IPS-15b (cell line): Measurements from ENCODE around the gene CD151.

ENCODE experiments used
- H3K27me3 ChIP-seq: one replicate; pipeline ENCODE4 v1.6.1; 2013; ENCODE audit warnings: low read length; ENCODE audit not compliant: control insufficient read depth, insufficient read depth
- H3K36me3 ChIP-seq: one replicate; pipeline ENCODE4 v1.6.1; 2013; ENCODE audit warnings: low read length; ENCODE audit not compliant: control insufficient read depth, insufficient read depth
- H3K4me1 ChIP-seq: one replicate; pipeline ENCODE4 v1.6.1; 2013; ENCODE audit warnings: mild to moderate bottlenecking, low read length; ENCODE audit not compliant: control insufficient read depth, insufficient read depth
- H3K4me3 ChIP-seq: one replicate; pipeline ENCODE4 v1.5.1; 2013; ENCODE audit warnings: low read depth, low read length
- H3K9ac ChIP-seq: one replicate; pipeline ENCODE4 v1.6.1; 2013; ENCODE audit warnings: low read depth, mild to moderate bottlenecking, low read length
- H3K9me3 ChIP-seq: one replicate; pipeline ENCODE4 v1.6.1; 2013; ENCODE audit warnings: mild to moderate bottlenecking, low read length; ENCODE audit not compliant: control insufficient read depth, insufficient read depth

Gene CD151

GRCh38 chr11:853682-854448, 21.1 kb downstream of the CD151 start:
- Histone ChIP-seq H3K27me3 (no peaks in the 10 kb centered on the region), H3K36me3 (peaks cover 14% of the 10 kb centered on the region), H3K9me3 (no peaks in the 10 kb centered on the region), H3K4me1 (peaks cover 3% of the 10 kb centered on the region), H3K4me3 (no peak overlapping the region), H3K9ac (no peak overlapping the region)

DNA sequence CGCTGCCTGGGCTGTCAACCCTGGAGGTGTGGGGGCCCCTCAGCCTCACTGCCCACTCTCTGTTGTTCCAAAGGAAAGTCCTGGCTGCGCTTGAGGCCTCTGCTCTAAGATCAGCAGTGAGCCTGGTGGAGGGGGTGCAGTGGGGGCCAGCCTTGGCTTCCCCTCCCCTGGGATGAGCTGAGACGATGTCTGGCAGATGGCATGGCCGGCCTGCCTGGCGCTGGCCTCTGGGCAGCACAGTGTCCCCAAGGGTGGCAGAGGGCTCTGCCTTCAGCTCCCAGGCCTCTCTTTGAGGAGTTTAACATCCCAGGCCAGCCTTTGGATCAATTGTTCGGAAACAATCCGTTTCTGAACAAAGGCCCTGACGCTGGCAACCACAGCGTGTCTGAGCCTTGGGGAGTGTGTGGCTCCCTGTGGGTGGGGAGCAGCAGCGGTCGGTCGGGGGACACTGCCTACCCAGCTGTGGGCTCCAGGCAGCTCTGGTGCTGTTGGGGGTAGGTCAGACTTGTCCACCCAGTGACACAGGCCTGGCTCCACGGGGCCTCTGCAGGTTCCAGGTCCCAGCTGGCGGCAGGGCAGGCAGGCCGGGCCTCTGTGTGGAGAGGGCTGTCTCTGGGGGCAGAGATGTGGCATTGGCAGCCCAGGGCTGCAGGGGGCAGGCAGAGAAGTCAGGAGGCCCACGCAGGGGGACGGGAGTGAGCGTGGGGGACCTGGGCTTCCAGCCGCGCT, 22.0 kb downstream of the CD151 start:
- Histone ChIP-seq H3K27me3 (no peaks in the 10 kb centered on the region), H3K36me3 (peaks cover 18% of the 10 kb centered on the region), H3K9me3 (no peaks in the 10 kb centered on the region), H3K9ac (no peak overlapping the region), H3K4me1 (peaks cover 3% of the 10 kb centered on the region), H3K4me3 (no peak overlapping the region)

DNA sequence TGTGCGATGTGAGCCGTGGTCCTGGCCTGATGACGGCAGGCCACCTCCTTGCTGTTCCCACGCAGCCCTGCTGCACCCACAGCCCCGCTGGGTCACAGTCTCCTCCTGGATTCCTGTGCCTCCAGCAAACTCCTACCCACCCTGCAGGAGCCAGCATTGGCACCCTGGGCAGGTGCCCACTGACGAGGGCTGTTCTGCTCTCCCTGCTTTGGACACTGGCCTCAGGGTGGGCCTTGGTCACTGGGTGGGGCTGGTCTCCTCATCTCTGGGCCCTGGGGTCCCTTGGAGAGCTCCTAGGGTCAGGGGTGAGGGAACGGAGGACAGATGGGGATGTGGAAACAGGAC, 22.6 kb downstream of the CD151 start:
- no peaks in the 10 kb centered on the region for H3K27me3 ChIP-seq
- H3K4me3 ChIP-seq, result no peak overlapping the region
- H3K36me3 ChIP-seq, result peaks cover 19% of the 10 kb centered on the region
- peaks cover 3% of the 10 kb centered on the region for H3K4me1 ChIP-seq
- no peaks in the 10 kb centered on the region for H3K9me3 ChIP-seq
- no peak overlapping the region for H3K9ac ChIP-seq

DNA sequence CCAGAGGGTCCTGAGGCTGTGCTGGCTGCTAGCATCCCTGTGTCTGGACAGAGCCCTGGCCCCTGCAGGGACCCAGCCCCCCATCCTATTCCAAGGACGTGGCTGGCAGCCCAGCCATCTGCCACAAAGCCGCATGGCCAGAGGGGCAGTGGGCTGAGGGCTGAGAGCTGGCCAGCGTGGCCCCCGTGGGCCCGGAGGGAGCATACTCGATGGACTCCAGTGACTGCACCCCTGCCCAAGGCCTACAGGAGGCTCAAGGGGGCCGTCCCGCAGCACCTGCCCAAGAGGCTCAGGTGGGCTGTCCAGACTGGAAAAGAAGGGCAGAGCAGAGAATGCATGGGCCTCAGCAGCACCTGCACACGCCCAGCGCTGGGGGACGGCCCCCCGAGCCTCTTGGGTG, 23.0 kb downstream of the CD151 start:
- Histone ChIP-seq H3K4me3 (no peak overlapping the region), H3K27me3 (no peaks in the 10 kb centered on the region), H3K9me3 (no peaks in the 10 kb centered on the region), H3K36me3 (peaks cover 19% of the 10 kb centered on the region), H3K9ac (no peak overlapping the region), H3K4me1 (peaks cover 3% of the 10 kb centered on the region)

GRCh38 chr11:856397-856796, 23.6 kb downstream of the CD151 start:
- Histone ChIP-seq H3K9me3 (no peaks in the 10 kb centered on the region), H3K4me3 (no peak overlapping the region), H3K36me3 (peaks cover 19% of the 10 kb centered on the region), H3K27me3 (no peaks in the 10 kb centered on the region), H3K9ac (no peak overlapping the region), H3K4me1 (no peaks in the 10 kb centered on the region)

GRCh38 chr11:858053-858761, 25.5 kb downstream of the CD151 start:
- no peaks in the 10 kb centered on the region for H3K27me3 ChIP-seq
- peaks cover 19% of the 10 kb centered on the region for H3K36me3 ChIP-seq
- H3K9ac ChIP-seq, result no peak overlapping the region
- no peaks in the 10 kb centered on the region for H3K9me3 ChIP-seq
- no peak overlapping the region for H3K4me3 ChIP-seq
- H3K4me1 ChIP-seq, result no peaks in the 10 kb centered on the region

DNA sequence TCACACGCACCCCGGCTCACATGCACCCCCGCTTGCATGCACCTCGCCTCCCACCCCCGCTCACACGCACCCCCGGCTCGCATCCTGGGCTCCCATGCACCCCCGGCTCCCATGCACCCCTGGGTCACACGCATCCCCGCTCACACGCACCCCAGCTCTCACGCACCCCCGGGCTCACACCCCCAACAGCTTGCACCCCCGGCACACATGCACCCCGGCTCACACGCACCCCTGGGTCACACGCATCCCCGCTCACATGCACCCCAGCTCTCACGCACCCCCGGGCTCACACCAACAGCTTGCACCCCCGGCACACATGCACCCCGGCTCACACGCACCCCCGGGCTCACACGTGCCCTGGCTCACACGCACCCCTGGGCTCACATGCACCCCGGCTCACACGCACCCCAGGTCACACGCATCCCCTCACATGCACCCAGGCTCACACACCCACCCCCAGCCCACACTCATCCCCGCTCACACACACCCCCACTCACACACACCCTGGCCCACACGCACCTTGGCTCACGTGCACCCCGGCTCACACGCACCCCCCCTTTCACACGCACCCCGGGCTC, 26.1 kb downstream of the CD151 start:
- H3K4me3 ChIP-seq, result no peak overlapping the region
- no peaks in the 10 kb centered on the region for H3K4me1 ChIP-seq
- H3K9me3 ChIP-seq, result no peaks in the 10 kb centered on the region
- no peaks in the 10 kb centered on the region for H3K27me3 ChIP-seq
- peaks cover 19% of the 10 kb centered on the region for H3K36me3 ChIP-seq
- H3K9ac ChIP-seq, result no peak overlapping the region

GRCh38 chr11:859394-860131, 26.8 kb downstream of the CD151 start:
- H3K4me3 ChIP-seq, result no peak overlapping the region
- H3K36me3 ChIP-seq, result peaks cover 22% of the 10 kb centered on the region
- no peaks in the 10 kb centered on the region for H3K27me3 ChIP-seq
- H3K4me1 ChIP-seq, result no peaks in the 10 kb centered on the region
- no peaks in the 10 kb centered on the region for H3K9me3 ChIP-seq
- H3K9ac ChIP-seq, result no peak overlapping the region

- Histone ChIP-seq H3K36me3 (peaks cover 20% of the 10 kb centered on the region), H3K9ac (no peak overlapping the region), H3K27me3 (no peaks in the 10 kb centered on the region), H3K9me3 (no peaks in the 10 kb centered on the region), H3K4me3 (no peak overlapping the region), H3K4me1 (no peaks in the 10 kb centered on the region)
Observed at GRCh38 chr11:860234-861104, 27.7 kb downstream of the CD151 start.

DNA sequence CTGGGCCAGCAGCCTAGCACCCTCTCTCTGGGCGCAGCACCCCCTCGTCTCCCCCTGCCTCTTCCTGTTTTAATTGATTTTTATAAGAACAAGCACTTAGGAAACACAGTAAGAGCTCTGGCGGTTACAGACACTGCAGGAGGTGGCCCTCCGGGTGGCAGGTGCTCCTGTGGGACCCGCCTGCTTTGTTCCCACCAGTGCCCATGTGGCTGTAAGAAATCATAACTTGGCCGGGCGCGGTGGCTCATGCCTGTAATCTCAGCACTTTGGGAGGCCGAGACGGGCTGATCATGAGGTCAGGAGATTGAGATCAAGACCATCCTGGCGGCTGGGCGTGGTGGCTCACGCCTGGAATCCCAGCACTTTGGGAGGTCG, 28.3 kb downstream of the CD151 start:
- Histone ChIP-seq H3K9me3 (no peaks in the 10 kb centered on the region), H3K36me3 (peaks cover 24% of the 10 kb centered on the region), H3K4me3 (no peak overlapping the region), H3K4me1 (no peaks in the 10 kb centered on the region), H3K27me3 (no peaks in the 10 kb centered on the region), H3K9ac (no peak overlapping the region)
